ENCODE measurements around the gene ARHGEF3.

ARHGEF3 gene

GRCh38 chr3:56683122-56683817 lies 118.5 kb downstream of the ARHGEF3 start, which contains the start of gene TASOR:
Gene TASOR (minus strand): TSS chr3:56683265. CDS start chr3:56683006, 259 bp downstream.
- peak; percentile 39 for DNase-seq (ENCODE audit: low read depth)

DNA sequence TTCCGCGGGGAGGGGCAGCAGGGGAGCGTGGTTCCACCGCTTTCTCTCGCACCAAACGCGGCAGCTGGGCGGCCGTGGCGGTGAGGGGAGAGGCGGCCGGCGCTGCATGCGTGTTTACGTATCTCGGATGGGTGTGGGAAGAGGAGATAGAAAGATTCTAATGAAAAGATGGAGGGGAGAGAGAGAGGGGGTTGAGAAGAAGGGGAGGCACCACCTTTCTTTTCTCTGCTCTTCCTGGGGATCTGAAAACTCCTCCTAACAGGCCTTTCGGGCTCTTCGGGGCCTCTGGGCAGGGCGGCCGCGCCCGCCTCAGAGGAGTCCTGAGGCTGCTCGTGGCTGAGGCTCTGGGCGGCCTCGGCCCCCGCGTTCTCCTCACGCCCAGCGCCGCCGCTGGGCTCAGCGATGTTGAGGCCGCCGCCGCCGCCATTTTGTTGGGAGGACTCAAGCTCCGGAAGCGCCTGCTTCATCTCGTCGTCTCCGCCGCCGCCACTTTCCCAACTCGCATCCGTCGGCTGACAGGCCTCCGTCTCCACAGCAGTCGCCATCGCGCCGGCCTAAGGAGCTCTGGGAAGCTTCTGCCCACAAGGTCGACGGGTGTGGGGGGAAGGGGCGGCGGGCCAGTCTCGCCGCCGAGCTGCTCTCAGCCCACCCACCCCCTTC lies 119.2 kb downstream of the ARHGEF3 start:
- DNase-seq (ENCODE audit: low read depth), result peak; percentile 41

GRCh38 chr3:56681984-56682461 lies 119.7 kb downstream of the ARHGEF3 start:
- no peak for DNase-seq (ENCODE audit: low read depth)

- DNase-seq (ENCODE audit: low read depth), result no peak
Observed at GRCh38 chr3:56680054-56680580, 121.6 kb downstream of the ARHGEF3 start.
